HepG2 (cell line): ENCODE results near the gene LIPC. TPM values are rescaled to one million over a fixed set of nuclear protein-coding genes. Genes with fewer than 3 reads are reported as not detected.

Experiments used
- ARID2 ChIP-seq: sonication (generic); formaldehyde crosslinking; IDR thresholded peaks from 2 replicates; pipeline ENCODE4 v1.8.1; 2022; ENCODE audit warnings: mild to moderate bottlenecking, missing genetic modification reagents, borderline replicate concordance
- HMG20B ChIP-seq: conservative IDR thresholded peaks from 2 replicates; pipeline ENCODE4 v1.6.1; 2016; ENCODE audit warnings: missing genetic modification reagents, missing compliant biosample characterization
- KAT2B ChIP-seq: fragments of 150-350 bp; IDR thresholded peaks from 2 replicates; pipeline ENCODE4 v1.6.1; 2014; ENCODE audit warnings: low read depth, low read length, borderline replicate concordance
- KAT7 ChIP-seq: IDR thresholded peaks from 2 replicates; pipeline ENCODE4 v1.6.1; 2018; ENCODE audit warnings: borderline replicate concordance, missing compliant biosample characterization
- KLF9 ChIP-seq: IDR thresholded peaks from 2 replicates; pipeline ENCODE4 v1.6.1; 2016; ENCODE audit warnings: low read depth
- MEF2D ChIP-seq: sonication (generic); formaldehyde crosslinking; IDR thresholded peaks from 2 replicates; pipeline ENCODE4 v1.5.1; 2020; ENCODE audit warnings: mild to moderate bottlenecking, missing genetic modification reagents
- MNT ChIP-seq: fragments of 450-650 bp; IDR thresholded peaks from 2 replicates; pipeline ENCODE4 v1.6.1; 2016
- PAWR ChIP-seq: sonication (generic); formaldehyde crosslinking; IDR thresholded peaks from 2 replicates; pipeline ENCODE4 v1.4.0; 2020; ENCODE audit warnings: missing genetic modification reagents, mild to moderate bottlenecking, borderline replicate concordance
- RBM39 ChIP-seq: fragments of 200-400 bp; formaldehyde crosslinking; IDR thresholded peaks from one replicate; pipeline ENCODE4 v1.6.1; 2018; ENCODE audit warnings: antibody characterized with exemption, mild to moderate bottlenecking, low read depth, low read length; ENCODE audit not compliant: poor library complexity, severe bottlenecking
- RFX1 ChIP-seq: fragments of 450-650 bp; IDR thresholded peaks from 2 replicates; pipeline ENCODE4 v1.6.1; 2017
- RFXANK ChIP-seq: IDR thresholded peaks from 2 replicates; pipeline ENCODE4 v1.6.1; 2016
- SKI ChIP-seq: fragments of 450-650 bp; IDR thresholded peaks from one replicate; pipeline ENCODE4 v1.6.1; 2018; ENCODE audit warnings: mild to moderate bottlenecking; ENCODE audit not compliant: partially characterized antibody
- SOX6 ChIP-seq, 2 experiments: fragments of 450-650 bp in 1 of 2; sonication (generic) in 1 of 2; formaldehyde crosslinking in 1 of 2; IDR thresholded peaks; 2 replicates each; pipeline versions ENCODE4 v1.4.0 to v1.6.1; 2017 to 2020; ENCODE audit warnings: antibody characterized with exemption in 1 of 2, mild to moderate bottlenecking in 1 of 2, missing genetic modification reagents in 1 of 2
- STAG1 ChIP-seq: sonication (generic); formaldehyde crosslinking; IDR thresholded peaks from 2 replicates; pipeline ENCODE4 v1.4.0; 2020; ENCODE audit warnings: missing genetic modification reagents
- ZNF121 ChIP-seq: sonication (generic); formaldehyde crosslinking; IDR thresholded peaks from 2 replicates; pipeline ENCODE4 v1.5.0; 2020; ENCODE audit warnings: mild to moderate bottlenecking, missing genetic modification reagents
- ZNF282 ChIP-seq: fragments of 450-650 bp; IDR thresholded peaks from 2 replicates; pipeline ENCODE4 v1.6.1; 2018; ENCODE audit not compliant: partially characterized antibody
- ZNF343 ChIP-seq: sonication (generic); formaldehyde crosslinking; IDR thresholded peaks from 2 replicates; pipeline ENCODE4 v1.4.0; 2020; ENCODE audit warnings: mild to moderate bottlenecking, missing genetic modification reagents
- ZNF382 ChIP-seq: sonication (generic); formaldehyde crosslinking; IDR thresholded peaks from 2 replicates; pipeline ENCODE4 v1.5.0; 2020; ENCODE audit warnings: missing genetic modification reagents, mild to moderate bottlenecking, borderline replicate concordance
- ZNF44 ChIP-seq: sonication (generic); formaldehyde crosslinking; IDR thresholded peaks from 2 replicates; pipeline ENCODE4 v1.5.1; 2020; ENCODE audit warnings: mild to moderate bottlenecking, missing genetic modification reagents
- ZNF549 ChIP-seq: sonication (generic); formaldehyde crosslinking; IDR thresholded peaks from 2 replicates; pipeline ENCODE4 v1.5.0; 2020; ENCODE audit warnings: missing genetic modification reagents
- ZNF616 ChIP-seq: sonication (generic); formaldehyde crosslinking; IDR thresholded peaks from 2 replicates; pipeline ENCODE4 v1.5.0; 2020; ENCODE audit warnings: low read depth, mild to moderate bottlenecking, missing genetic modification reagents
- ZNF737 ChIP-seq: sonication (generic); formaldehyde crosslinking; IDR thresholded peaks from 2 replicates; pipeline ENCODE4 v1.5.0; 2020; ENCODE audit warnings: missing genetic modification reagents, mild to moderate bottlenecking, borderline replicate concordance
- ZNF749 ChIP-seq: sonication (generic); formaldehyde crosslinking; IDR thresholded peaks from 2 replicates; pipeline ENCODE4 v1.8.0; 2022; ENCODE audit warnings: mild to moderate bottlenecking, missing genetic modification reagents, moderate library complexity, borderline replicate concordance
- polyA plus RNA-seq, 8 experiments: library from polyadenylated mRNA; depleted of rRNA in 3 of 8; stranded (reverse) in 7 of 8; unstranded in 1 of 8; fragments of >200 nt; fragmentation: Illumina TruSeq in 4 of 8; extraction: Trizol in 4 of 8; gene quantifications; 2 replicates each; pipeline versions ENCODE4 v1.2.1 to v1.2.3, GENCODE V29; 2011 to 2016; ENCODE audit warnings: low read depth in 4 of 8, missing spikeins in 1 of 8, mixed read lengths in 1 of 8; ENCODE audit not compliant: insufficient read depth in 1 of 8
- total RNA-seq, 5 experiments: library from RNA; depleted of rRNA; stranded (reverse); fragments of >200 nt; fragmentation: Illumina TruSeq; extraction: Trizol; gene quantifications; 2 replicates each; pipeline ENCODE4 v1.2.3, GENCODE V29; 2016; ENCODE audit warnings: low read depth in 1 of 5
- TF ChIP-seq, protein P1 (sequence below): sonication (generic); formaldehyde crosslinking; IDR thresholded peaks from 2 replicates; pipeline ENCODE4 v1.4.0; 2020; ENCODE audit warnings: mild to moderate bottlenecking, missing genetic modification reagents
- TF ChIP-seq, protein P2 (sequence below): sonication (generic); formaldehyde crosslinking; conservative IDR thresholded peaks from 2 replicates; pipeline ENCODE4 v1.8.0; 2022; ENCODE audit warnings: mild to moderate bottlenecking, moderate library complexity, missing genetic modification reagents
- TF ChIP-seq, protein P3 (sequence below): IDR thresholded peaks from 2 replicates; pipeline ENCODE4 v1.6.1; 2016; ENCODE audit warnings: low read depth, borderline replicate concordance

The LIPC gene
- total and polyA plus RNA-seq, 2 of the 13 experiments (the other 11 are each of a cell fraction or from before 2014, with no cell fraction given) = 26.0 to 38.0 TPM

DNA sequence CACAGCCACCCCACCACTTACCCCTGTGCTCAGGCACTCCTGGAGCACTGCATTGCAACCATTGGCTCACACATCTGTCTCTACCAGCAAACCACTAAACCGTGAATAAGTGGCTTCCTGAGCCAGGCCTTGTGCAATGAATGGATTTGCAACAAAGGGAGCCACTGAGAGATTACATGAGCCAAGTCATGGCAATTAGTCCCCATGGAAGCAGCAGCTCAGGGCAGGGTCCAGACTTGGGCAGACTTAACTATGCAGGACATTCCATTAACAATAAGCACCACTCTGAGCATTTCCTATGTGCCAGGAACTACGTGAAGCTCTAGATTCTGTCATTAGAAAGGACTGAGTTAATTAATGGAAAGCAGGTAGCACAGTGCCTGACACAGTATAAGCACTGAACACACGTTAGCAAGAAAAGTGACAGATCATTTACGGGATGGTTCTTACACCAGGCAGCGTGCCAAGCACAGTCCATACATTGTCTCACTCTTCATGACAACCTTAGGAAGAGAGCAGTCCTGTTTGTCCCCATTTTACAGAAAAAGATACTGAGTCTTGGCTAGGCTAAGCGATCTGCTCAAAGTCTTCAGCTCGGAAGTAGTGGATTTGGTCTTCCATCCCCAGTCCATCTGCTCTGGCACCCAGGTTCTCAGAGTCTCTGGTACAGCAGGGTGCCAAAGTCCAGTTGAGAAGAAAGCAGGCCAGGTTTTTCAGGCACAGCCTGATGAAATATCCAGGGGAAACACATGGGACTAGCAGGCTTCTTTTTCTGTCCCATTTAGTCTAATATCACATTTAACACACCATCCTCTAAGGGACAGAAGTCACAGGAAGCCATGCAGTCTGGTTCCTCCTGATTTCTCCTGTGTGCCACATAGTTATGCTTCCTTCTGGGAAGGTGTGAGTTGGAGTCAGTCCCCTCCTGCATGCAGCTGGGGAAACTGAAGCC is 44.1 kb downstream of the LIPC start (continued):
- TF ChIP-seq STAG1 (CRISPR knock-in tag) (no peak), ZNF549 (CRISPR knock-in tag) (no peak), ZNF382 (no peak), PAWR (no peak), ZNF282 (no peak), ZNF121 (CRISPR knock-in tag) (peak; percentile 87), ZNF616 (CRISPR knock-in tag) (0 out of 2 replicates have a peak, but pooled peaks have one; percentile 32), MEF2D (CRISPR knock-in tag) (no peak), ZNF749 (no peak), SKI (no peak), ZNF44 (no peak), KLF9 (no peak), RFXANK (CRISPR knock-in tag) (no peak), KAT2B (no peak), ARID2 (CRISPR knock-in tag) (0 out of 2 replicates have a peak, but pooled peaks have one; percentile 21), MNT (no peak), RFX1 (no peak), SOX6 (IDR thresholded peaks at IDR 0.05) (no peak), SOX6 (CRISPR knock-in tag; IDR thresholded peaks at IDR 0.05) (peak; percentile 69), ZNF343 (no peak), ZNF737 (CRISPR knock-in tag) (no peak), HMG20B (CRISPR knock-in tag) (0 out of 2 replicates have a peak, but pooled peaks have one; percentile 59), KAT7 (CRISPR knock-in tag) (no peak), RBM39 (no peak)
- TF ChIP-seq, protein P1, sequence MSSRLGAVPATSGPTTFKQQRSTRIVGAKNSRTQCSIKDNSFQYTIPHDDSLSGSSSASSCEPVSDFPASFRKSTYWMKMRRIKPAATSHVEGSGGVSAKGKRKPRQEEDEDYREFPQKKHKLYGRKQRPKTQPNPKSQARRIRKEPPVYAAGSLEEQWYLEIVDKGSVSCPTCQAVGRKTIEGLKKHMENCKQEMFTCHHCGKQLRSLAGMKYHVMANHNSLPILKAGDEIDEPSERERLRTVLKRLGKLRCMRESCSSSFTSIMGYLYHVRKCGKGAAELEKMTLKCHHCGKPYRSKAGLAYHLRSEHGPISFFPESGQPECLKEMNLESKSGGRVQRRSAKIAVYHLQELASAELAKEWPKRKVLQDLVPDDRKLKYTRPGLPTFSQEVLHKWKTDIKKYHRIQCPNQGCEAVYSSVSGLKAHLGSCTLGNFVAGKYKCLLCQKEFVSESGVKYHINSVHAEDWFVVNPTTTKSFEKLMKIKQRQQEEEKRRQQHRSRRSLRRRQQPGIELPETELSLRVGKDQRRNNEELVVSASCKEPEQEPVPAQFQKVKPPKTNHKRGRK = no peak
- TF ChIP-seq, protein P2, sequence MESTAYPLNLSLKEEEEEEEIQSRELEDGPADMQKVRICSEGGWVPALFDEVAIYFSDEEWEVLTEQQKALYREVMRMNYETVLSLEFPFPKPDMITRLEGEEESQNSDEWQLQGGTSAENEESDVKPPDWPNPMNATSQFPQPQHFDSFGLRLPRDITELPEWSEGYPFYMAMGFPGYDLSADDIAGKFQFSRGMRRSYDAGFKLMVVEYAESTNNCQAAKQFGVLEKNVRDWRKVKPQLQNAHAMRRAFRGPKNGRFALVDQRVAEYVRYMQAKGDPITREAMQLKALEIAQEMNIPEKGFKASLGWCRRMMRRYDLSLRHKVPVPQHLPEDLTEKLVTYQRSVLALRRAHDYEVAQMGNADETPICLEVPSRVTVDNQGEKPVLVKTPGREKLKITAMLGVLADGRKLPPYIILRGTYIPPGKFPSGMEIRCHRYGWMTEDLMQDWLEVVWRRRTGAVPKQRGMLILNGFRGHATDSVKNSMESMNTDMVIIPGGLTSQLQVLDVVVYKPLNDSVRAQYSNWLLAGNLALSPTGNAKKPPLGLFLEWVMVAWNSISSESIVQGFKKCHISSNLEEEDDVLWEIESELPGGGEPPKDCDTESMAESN (CRISPR knock-in tag) = peak; percentile 49; the same call in 1 of the 2 replicates
- TF ChIP-seq, protein P3, sequence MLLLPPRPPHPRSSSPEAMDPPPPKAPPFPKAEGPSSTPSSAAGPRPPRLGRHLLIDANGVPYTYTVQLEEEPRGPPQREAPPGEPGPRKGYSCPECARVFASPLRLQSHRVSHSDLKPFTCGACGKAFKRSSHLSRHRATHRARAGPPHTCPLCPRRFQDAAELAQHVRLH = no peak; the same call in 1 of the 2 replicates
